ENCODE data around the gene EHD2.
"Not testable (repeated sequence)": the region's sequence is repeated elsewhere in the genome, so short reads cannot be mapped to it uniquely, and the experiment has no call there.

The EHD2 gene

DNA sequence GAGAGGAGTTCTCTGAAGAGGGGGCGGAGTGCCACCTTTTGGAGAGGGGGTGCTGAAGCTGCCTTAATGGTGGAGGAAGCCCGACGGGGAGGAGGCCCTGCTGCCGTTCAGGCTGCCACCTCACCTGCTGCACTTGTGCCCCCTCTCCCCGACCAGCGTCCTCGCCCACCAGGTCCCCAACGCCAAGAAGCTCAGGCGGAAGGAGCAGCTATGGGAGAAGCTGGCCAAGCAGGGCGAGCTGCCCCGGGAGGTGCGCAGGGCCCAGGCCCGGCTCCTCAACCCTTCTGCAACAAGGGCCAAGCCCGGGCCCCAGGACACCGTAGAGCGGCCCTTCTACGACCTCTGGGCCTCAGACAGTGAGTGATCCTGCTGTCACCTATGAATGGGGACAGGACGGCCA, 37.5 kb downstream of the EHD2 start:
- no peak for DNase-seq (ENCODE audit: low spot score)

DNA sequence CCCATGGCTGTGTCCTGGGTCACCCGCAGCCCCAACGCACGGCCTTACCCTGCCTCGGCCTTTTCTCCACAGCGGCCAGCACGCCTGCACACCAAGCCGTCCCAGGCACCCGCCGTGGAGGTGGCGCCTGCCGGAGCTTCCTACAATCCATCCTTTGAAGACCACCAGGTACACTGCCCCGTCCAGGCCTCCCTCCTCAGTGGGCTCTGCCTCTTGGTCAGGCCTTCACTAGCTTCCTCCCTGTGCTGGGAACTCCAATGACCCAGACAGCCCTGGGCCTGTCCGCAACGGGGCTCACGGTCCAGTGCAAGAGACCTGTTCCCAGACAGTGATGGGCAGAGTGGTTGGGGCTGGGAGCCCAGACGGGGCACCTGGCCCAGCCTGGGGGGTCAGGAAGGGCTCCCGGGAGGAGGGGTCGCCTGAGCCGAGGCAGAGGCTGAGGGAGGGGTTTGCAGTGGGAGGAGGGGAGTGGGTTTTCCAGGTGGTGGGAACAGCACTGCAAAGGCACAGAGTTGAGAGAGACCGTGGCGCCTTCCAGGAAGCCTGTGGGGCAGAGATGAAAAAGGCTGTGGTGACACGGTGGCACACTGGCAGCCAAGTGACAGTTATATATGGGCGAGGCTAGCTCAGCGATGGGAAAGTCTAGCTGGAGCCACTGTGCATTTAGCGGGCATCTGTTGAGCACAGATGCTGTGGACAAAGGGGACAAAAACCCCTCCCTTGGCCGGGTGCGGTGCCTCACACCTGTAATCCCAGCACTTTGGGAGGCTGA, 39.4 kb downstream of the EHD2 start:
- no peak for DNase-seq (ENCODE audit: low spot score)

DNA sequence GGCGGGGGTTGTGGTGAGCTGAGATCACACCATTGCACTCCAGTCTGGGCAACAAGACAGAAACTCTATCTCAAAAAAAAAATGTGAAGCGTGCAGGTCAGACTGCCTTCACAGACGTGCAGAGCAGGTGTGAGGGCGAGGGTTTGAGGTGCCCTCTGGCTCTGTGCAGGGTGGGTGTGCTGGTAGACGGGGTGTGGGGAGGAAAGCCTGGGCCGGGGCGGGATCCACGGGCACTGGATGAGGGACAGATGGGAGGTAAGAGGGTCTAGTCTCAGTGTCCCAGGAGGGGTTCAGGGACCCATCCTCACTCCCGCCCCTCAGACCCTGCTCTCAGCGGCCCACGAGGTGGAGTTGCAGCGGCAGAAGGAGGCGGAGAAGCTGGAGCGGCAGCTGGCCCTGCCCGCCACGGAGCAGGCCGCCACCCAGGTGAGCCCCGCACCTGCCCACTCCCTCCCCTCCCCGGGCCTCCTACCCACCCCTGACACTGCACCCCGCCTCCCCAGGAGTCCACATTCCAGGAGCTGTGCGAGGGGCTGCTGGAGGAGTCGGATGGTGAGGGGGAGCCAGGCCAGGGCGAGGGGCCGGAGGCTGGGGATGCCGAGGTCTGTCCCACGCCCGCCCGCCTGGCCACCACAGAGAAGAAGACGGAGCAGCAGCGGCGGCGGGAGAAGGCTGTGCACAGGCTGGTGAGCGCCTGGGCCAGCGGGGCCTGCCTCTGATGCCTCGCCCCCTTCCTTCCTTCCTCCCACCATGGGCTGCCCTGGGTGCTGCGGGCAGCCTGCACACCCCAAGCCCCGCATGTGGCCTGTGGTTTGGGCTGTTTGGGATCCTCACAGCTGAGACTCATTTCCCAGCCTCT, 41.2 kb downstream of the EHD2 start:
- no peak for DNase-seq (ENCODE audit: low spot score)

DNA sequence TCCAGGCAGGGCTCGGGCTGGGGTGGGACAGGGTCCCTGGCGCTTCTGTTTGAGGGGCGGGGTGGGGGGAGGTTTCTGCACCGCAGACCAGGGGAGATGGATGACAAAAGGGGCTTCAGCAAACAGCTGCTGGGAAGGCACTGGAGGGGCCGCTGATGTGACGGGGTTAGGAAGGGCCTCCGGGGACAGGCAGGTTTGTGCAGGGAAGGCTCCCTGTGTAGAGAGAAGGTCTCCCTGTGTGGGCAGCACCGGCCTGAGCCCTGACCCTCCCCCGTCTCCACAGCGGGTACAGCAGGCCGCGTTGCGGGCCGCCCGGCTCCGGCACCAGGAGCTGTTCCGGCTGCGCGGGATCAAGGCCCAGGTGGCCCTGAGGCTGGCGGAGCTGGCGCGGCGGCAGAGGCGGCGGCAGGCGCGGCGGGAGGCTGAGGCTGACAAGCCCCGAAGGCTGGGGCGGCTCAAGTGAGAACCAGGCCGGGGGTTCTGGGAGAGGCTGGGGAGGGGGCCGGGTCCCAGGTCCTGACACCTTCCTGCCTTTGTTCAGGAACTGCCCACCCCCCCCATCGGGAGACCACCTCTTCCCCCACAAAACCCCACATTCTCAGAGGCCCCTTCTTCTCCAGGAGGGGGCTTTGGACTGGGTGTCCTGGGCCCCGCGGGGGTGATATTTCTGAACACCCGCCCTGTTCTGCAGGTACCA, 42.0 kb downstream of the EHD2 start:
- DNase-seq (ENCODE audit: low spot score) = no peak

DNA sequence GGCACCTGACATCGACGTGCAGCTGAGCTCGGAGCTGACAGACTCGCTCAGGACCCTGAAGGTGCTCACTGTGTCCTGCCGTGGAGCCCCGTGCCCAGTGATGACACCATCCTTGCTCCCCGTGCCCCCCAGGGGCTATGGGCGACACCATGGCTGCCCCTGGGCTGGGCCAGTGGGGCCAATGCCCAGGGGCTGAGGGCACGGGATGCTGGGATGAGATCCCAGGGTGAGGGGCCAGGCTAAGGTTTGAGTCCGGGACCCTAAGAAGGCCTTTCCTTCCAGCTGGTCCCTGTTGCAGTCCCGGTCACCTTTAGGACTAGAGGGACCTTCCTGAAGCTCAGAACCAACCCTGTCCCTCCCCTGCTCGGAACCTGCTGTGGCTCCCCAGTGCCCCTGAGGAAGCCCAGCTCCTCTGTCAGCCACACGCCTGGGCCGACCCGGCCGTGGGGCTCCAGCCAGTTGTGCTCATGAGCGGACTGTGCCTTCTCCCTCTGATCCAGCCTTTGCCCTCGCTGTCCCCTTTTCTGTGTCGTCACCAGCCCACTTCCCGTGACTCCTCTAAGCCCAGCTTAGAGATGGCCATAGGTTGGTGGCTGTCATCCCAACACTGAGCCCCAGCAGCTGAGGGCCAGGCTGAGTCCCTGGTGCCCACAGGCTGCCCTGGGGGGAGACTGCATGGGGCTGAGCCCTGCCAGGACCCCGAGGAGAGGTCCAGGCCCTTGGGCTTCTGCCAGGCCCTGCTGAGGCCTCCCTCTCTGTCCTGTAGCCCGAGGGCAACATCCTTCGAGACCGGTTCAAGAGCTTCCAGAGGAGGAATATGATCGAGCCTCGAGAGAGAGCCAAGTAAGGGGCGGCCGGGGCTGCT, 42.8 kb downstream of the EHD2 start:
- no peak for DNase-seq (ENCODE audit: low spot score)

DNA sequence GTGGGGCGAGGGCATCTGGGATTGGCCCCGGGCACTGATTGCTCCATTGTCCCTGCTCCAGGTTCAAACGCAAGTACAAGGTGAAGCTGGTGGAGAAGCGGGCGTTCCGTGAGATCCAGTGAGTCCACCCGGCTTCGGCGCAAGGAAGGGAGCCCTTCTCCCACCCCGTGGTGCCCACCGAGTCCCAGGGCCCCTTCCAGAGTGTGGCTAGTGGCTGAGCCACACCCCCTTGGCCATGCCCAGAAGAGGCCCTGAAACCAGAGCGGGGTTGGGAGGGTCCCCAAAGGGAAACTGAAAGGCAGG, 43.4 kb downstream of the EHD2 start:
- no peak for DNase-seq (ENCODE audit: low spot score)

DNA sequence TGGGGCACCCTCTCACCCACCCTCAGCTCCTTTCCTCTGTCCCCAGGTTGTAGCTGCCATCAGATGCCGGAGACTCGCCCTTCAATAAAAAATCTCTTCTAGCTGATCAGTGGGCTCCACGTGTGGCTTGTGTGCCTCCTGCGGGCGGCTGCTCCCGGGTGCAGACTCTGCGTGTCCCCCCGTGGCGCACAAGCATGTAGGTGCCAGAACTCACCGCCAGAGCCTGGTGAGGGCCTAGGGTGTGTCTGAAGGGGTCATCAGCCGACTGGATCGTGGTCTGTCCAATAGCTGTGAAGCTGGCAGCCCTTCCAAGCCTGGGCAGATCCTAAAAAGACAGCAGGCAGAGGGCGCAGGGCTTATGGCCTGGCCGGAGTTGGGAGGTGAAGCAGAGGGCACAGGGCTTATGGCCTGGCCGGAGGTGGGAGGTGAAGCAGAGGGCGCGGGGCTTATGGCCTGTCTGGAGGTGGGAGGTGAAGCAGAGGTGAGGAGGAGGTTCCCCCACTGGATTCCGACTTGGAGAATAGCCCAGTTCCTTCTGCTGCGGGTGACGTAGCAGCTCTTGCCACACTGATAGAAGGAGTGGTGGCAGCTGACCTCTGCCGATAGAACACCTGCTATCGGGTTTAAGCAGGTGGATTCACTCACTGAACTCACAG, 43.9 kb downstream of the EHD2 start:
- no peak for DNase-seq (ENCODE audit: low spot score)

DNA sequence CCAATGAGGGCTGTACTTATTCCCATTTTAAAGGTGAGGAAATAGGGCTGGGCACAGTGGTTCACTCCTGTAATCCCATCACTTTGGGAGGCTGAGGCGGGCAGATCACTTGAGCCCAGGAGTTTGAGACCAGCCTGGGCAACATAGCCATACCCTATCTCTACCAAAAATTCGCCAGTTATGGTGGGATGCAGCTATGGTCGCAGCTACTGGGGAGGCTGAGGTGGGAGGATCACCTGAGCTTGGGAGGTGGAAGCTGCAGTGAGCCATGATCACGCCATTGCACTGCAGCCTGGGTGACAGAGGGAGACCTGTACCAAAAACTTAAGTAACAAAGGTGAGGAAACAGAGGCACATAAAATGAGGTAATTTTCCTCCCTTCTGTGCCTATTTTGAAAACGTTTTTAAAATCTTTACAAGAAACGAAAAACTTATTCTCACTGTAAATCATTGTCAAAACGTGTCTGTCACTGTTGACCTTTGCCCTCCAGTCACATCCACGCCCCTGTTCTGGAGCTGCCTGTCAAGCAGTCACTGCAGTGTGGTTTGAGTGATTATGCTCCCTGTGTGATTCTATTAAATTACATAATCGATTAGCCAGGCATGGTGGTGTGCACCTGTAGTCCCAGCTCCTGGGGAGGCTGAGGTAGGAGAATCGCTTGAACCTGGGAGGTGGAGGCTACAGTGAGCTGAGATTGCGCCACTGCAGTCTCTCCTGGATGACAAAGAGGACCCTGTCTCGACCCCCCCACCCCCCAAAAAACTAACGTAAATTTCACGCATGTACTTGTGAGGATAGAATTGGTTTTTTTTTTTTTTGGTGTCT, 44.6 kb downstream of the EHD2 start:
- no peak for DNase-seq (ENCODE audit: low spot score)

DNA sequence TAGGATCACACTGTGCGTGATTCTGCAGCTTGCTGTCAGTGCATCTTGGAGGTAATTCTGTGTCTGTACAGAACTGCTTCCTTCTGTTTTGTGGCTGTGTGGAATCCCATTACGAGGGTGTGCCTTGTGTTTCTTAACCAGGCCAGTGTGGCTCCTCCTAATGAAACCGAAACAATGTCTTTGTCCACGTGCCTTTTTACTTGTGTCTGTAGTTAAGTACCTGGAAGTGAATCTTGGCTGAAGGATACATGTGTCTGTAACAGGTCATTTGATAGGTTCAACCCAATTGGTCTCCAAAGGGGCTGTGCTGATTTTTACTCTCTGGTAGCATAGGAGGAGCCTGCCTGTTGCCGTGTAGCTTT, 45.2 kb downstream of the EHD2 start:
- no peak for DNase-seq (ENCODE audit: low spot score)

DNA sequence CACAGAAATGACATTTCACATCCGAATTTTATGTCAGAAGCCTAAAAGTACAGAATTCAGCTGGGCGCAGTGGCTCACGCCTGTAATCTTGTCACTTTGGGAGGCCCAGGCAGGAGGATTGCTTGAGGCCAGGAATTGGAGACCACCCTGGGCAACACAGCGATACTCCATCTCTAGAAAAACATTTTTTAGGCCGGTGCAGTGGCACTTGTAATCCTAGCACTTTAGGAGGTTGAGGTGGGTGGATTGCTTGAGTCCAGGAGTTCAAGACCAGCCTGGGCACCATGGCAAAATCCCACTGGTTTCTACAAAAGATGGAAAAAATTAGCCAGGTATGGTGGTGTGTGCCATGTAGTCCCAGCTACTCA, 47.4 kb downstream of the EHD2 start:
- no peak for DNase-seq (ENCODE audit: low spot score)

DNA sequence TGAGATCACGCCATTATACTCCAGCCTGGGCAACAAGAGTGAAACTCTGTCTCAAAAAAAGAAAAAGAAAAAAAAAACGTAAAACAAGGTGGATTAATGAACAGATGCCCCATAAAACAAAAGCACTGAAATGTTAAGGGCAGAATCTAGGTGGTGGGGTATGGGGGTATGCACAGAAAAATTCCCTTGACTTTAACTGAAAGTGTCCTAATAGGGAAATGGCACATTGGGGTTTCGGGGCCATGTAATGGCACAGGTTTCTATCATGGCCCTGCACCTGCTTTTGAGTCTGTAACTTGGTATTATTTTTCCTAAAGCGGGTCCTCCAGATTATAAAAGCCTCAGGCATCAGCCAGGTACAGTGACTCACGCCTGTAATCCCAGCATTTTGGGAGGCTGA, 48.3 kb downstream of the EHD2 start:
- no peak for DNase-seq (ENCODE audit: low spot score)

DNA sequence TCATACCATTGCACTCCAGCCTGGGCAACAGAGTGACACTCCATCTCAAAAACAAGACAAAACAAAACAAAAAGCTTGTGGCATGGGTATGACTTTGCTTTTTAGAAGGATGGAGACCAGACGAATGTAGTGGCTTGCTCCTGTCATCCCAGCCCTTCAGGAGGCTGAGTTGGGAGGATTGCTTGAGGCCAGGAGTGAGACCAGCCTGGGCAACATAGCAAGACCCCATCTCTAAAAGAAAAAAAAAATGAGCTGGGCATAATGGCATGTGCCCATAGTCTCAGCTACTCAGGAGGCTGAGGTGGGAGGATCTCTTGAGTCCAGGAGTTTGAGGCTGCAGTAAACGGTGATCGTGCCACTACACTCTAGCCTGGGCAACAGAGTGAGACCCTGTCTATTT, 48.9 kb downstream of the EHD2 start:
- no peak for DNase-seq (ENCODE audit: low spot score)

DNA sequence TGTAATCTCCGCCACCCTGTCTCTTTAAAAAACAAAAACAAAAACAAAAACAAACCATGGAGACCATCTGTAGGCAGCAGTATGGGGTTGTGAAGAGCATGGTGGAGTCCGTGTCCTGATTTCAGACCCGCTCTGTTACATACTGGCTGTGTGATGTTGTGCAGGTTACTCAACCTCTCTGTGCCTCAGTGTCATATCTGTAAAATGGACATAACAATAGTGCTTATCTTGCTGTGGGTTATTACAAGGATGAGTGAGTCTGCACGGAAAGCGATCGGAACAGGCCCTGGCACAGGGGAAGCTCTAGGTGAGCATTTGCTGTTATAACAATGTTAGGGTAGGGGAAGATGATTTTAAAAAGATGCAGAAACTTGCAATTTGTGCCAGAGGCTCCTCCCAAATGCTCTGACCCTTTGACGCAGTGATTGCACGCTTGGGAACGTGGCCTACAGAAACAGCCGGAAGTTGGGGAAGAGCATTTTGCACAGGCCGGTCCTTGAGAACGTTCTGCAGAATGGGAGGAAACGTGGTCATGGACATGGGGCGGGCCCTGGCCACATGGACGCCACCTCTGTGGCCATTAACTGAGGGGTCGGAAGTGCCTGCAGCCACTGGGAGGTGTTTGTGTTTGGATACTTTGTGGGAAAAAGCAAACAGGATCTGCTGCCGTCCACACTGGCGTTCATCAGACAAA, 49.5 kb downstream of the EHD2 start:
- no peak for DNase-seq (ENCODE audit: low spot score)

DNA sequence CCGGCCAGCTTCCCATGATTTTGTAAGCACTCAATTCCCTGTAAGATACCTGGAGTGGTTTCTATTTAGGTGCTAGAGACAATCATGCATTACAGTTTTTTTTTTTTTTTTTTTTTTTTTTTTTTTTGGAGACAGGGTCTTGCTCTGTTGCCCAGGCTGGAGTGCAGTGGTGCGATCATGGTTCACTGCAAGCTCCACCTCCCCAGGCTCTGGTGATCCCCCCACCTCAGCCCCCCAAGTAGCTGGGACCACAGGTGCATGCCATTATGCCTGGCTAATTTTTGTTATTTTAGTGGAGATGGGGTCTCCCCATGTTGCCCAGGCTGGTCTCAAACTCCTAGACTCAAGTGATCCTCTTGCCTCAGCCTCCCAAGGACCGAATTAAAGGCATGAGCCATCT, 51.5 kb downstream of the EHD2 start:
- DNase-seq (ENCODE audit: low spot score) = not testable (repeated sequence)

DNA sequence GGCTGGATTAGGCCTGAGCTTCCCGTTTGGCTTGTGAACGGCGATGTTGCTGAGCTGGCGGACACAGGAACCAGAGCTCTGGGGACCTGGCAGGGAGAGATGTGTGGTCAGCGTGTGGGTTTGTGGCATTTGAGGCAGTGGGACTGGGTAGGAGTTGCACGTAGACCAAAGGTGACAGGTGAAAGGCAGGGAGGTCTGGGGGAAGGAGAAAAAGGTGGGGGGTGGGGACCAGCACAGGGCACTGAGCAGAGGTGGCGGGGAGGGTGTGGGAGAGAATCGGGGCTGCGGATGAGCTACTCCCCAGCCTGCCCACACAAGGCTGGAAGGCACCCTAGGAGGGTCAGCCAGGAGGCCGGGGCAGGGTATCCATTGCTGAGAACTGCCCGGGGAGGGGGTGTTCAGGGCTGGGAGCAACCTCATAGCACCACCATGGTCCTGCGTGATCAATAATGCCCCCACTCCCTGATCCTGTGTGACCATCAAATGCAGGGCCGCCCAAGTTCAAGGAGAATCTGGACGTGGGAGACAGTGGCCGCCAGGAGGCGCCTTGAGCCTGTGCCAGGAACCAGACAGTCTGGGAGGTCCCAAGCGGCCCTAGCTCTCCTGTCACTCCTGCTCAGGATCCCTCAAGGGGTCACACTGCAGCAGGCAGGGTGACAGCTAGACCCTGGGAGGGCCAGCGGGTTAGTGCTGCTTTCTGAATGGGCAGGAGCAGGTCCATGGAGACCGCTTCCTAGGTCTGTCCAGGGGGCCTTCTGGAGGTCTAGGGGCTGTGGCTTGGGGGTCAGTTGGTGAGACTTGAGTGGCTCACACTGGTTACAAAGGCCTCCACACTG, 52.5 kb downstream of the EHD2 start:
- peak; percentile 53 for DNase-seq (ENCODE audit: low spot score)

DNA sequence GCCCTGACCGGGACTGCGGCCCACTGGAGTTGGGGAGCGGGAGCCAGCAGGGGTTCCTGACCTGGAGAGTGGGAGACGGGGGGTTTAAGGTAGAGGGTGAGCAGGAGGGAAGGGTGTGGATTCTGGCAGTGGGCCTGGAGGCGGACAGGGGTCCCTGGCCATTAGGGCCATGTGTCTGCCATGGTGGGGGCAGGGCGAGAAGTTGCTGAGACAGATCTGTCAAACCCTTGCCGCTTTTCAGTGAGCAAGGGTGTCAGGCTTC, 53.1 kb downstream of the EHD2 start:
- no peak for DNase-seq (ENCODE audit: low spot score)

DNA sequence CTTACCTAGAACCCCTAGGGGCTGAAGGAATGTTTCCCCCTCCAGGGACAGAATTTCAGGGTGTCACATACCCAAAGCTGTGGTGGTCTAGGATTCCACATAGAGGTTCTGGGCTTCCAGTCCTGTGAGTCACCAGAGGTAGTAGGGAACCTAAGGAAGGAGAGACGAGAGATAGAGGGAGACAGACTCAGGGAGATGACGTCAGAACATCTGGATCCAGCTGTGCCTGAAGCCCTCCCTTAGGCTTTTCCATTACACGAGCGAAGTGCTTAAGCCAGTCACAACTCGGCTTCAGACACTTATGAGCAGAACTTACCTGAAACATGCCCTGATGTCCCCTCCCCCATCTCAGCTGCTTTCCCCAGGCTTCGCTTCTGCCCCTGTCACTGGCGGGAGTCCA, 53.4 kb downstream of the EHD2 start:
- DNase-seq (ENCODE audit: low spot score) = no peak

DNA sequence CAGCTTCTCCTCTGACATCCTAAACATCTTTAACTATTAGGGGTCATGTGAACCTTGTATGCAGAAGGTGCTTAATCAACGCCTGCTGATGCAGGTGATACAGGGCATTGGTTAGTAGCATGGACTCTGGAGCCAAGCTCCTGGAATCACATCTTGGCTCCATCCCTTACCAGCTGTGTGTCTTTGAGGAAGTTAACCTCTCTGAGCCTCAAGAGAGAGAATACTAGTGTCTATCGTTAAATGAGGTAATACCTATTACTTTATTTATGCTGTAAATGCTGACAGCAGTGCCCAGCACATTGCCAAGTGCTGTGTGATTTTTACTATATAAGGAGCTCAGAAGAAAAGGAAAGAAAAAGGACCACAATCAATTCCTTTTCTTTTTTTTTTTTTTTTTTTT, 54.1 kb downstream of the EHD2 start:
- DNase-seq (ENCODE audit: low spot score) = no peak

DNA sequence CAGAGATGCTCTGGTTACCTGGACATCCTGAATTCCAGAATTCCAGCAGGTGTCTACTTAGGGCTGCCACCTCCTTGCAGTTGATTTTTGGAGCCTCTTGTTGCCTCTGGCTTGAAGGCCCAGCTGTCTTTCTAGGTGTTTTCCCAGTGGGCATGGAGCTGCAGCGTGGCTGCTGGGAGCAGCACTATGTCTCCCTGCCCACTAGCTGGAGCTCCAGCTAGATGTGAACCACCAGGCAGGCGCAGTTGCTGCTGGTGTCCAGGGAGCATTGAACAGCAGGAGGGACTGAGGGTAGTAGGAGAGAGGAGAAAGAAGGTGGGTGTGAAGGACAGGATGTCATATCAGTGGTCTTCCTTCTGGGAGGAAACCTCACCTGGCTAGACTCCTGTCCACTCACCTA, 55.4 kb downstream of the EHD2 start:
- DNase-seq (ENCODE audit: low spot score) = no peak

DNA sequence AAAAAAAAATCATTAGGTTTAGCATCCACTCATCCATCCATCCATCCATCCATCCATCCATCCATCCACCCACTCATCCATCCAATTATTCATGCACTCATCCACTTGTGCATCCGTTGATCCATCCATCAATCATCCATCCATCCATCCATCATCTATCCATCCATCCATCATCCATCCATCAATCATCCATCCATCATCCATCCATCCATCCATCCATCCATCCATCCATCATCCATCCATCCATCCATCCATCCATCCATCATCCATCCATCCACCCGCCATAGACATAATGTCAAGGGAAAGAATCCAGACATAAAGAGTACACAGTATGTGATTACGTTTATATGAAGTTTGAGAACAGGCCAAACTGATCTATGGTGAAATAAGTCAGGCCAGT, 56.3 kb downstream of the EHD2 start:
- DNase-seq (ENCODE audit: low spot score) = no peak
